Endodermal cell (in vitro differentiated cells): ENCODE measurements around the gene IPMK. TPM values are rescaled to one million over a fixed set of nuclear protein-coding genes. Genes with fewer than 3 reads are reported as not detected.

Source experiments
- DNase-seq: peaks from one replicate; pipeline ENCODE4 v3.0.0-alpha.2; 2017
- H3K27ac ChIP-seq: 2 replicates; pipeline ENCODE4 v1.5.1; 2013; ENCODE audit warnings: mild to moderate bottlenecking, low read depth, low read length, moderate library complexity
- H3K27me3 ChIP-seq: 2 replicates; pipeline ENCODE4 v1.6.1; 2013; ENCODE audit warnings: mild to moderate bottlenecking, low read length, moderate library complexity; ENCODE audit not compliant: insufficient read depth, control insufficient read depth, poor library complexity, severe bottlenecking
- H3K36me3 ChIP-seq: 2 replicates; pipeline ENCODE4 v1.7.0; 2013; ENCODE audit warnings: mild to moderate bottlenecking, low read length, moderate library complexity; ENCODE audit not compliant: control insufficient read depth, insufficient read depth
- H3K4me1 ChIP-seq: one replicate; pipeline ENCODE4 v1.7.0; 2013; ENCODE audit warnings: low read length; ENCODE audit not compliant: control insufficient read depth, insufficient read depth
- H3K4me3 ChIP-seq: 2 replicates; pipeline ENCODE4 v1.5.1; 2013; ENCODE audit warnings: mild to moderate bottlenecking, low read length, moderate library complexity
- H3K9ac ChIP-seq: 2 replicates; pipeline ENCODE4 v1.6.1; 2013; ENCODE audit warnings: mild to moderate bottlenecking, low read length, moderate library complexity; ENCODE audit not compliant: poor library complexity, severe bottlenecking; ENCODE audit errors: extremely low read depth
- H3K9me3 ChIP-seq: 2 replicates; pipeline ENCODE4 v1.6.1; 2013; ENCODE audit warnings: mild to moderate bottlenecking, low read length, moderate library complexity; ENCODE audit not compliant: control insufficient read depth
- H3K27ac Mint-ChIP-seq: 2 replicates; pipeline ENCODE4 v1.8.0; 2020; ENCODE audit warnings: mixed read lengths
- H3K27me3 Mint-ChIP-seq: 2 replicates; pipeline ENCODE4 v1.8.0; 2021; ENCODE audit warnings: mild to moderate bottlenecking, mixed read lengths; ENCODE audit not compliant: insufficient read depth
- H3K36me3 Mint-ChIP-seq: 2 replicates; pipeline ENCODE4 v1.8.0; 2020; ENCODE audit warnings: low read depth, mixed read lengths
- H3K4me1 Mint-ChIP-seq: 2 replicates; pipeline ENCODE4 v1.8.0; 2020; ENCODE audit warnings: mixed read lengths
- H3K4me3 Mint-ChIP-seq: 2 replicates; pipeline ENCODE4 v1.8.0; 2020; ENCODE audit warnings: mild to moderate bottlenecking, moderate library complexity, mixed read lengths
- H3K9me3 Mint-ChIP-seq: 2 replicates; pipeline ENCODE4 v1.8.0; 2020; ENCODE audit warnings: mild to moderate bottlenecking, mixed read lengths
- WGBS, 2 experiments: methylation state at CpG; one replicate each; pipeline versions ENCODE4 v1.1.5 to v1.1.7; 2013; ENCODE audit warnings: missing lambda C conversion rate in 2 of 2, mixed read lengths in 1 of 2; ENCODE audit not compliant: insufficient coverage in 1 of 2, insufficient read length in 1 of 2; 5-methylcytosine and 5-hydroxymethylcytosine counted together
- total RNA-seq, 2 donors: library from RNA; stranded (reverse); fragmentation: NEBNext Ultra II Directional in 1 of 2; extraction: Animal tissue kit (Norgen Biotek cat#: 25700) in 1 of 2; gene quantifications; 2 replicates in 1 of 2; 3 replicates in 1 of 2; pipeline ENCODE4 v1.2.1, GENCODE V29; 2021
- TF ChIP-seq, protein P1 (sequence below): fragments of 200-600 bp; sonication (generic); conservative IDR thresholded peaks from 2 replicates; pipeline ENCODE4 v1.5.0; 2021; ENCODE audit warnings: antibody characterized with exemption, mild to moderate bottlenecking

IPMK gene
- total RNA-seq, 2 donors from 2014 or later = 9.3 to 9.4 TPM

DNA sequence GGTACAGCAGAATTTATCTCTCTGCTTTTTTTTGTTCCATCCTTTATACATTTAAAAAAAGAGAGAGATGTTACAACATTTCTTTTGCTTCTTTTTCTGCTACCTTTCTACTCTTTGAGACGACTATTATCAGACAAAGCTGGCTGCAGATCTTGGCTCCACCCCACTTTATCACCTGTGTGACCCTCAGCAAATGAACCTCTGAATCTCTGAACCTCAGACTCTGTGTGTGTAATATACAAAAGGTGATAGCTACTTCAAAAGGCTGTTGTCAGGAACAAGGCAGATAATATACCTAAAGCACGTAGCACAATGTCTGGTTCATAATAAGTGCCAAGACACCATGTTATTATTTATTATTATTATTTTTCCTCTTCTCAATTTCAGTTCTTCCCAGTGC is 34.6 kb upstream of the IPMK start:
- Histone ChIP-seq H3K9me3 (no peaks in the 10 kb centered on the region), H3K27ac (no peak overlapping the region), H3K36me3 (no peaks in the 10 kb centered on the region), H3K4me1 (no peaks in the 10 kb centered on the region), H3K27me3 (no peaks in the 10 kb centered on the region), H3K9ac (no peak overlapping the region), H3K4me3 (no peak overlapping the region)
- peaks cover 4% of the 10 kb centered on the region for H3K27me3 Mint-ChIP-seq
- H3K27ac Mint-ChIP-seq = no peak overlapping the region
- H3K9me3 Mint-ChIP-seq = peaks cover 2% of the 10 kb centered on the region
- TF ChIP-seq, protein P1, sequence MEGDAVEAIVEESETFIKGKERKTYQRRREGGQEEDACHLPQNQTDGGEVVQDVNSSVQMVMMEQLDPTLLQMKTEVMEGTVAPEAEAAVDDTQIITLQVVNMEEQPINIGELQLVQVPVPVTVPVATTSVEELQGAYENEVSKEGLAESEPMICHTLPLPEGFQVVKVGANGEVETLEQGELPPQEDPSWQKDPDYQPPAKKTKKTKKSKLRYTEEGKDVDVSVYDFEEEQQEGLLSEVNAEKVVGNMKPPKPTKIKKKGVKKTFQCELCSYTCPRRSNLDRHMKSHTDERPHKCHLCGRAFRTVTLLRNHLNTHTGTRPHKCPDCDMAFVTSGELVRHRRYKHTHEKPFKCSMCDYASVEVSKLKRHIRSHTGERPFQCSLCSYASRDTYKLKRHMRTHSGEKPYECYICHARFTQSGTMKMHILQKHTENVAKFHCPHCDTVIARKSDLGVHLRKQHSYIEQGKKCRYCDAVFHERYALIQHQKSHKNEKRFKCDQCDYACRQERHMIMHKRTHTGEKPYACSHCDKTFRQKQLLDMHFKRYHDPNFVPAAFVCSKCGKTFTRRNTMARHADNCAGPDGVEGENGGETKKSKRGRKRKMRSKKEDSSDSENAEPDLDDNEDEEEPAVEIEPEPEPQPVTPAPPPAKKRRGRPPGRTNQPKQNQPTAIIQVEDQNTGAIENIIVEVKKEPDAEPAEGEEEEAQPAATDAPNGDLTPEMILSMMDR = no peak
- H3K36me3 Mint-ChIP-seq = no peaks in the 10 kb centered on the region
- peaks cover 10% of the 10 kb centered on the region for H3K4me1 Mint-ChIP-seq
- no peak overlapping the region for H3K4me3 Mint-ChIP-seq
- no peak for DNase-seq
- 88% methylated on average over 2 of the region's 2 CpGs; no CpG with 5 or more reads in 1 of the 2 experiments for WGBS, 2 experiments

DNA sequence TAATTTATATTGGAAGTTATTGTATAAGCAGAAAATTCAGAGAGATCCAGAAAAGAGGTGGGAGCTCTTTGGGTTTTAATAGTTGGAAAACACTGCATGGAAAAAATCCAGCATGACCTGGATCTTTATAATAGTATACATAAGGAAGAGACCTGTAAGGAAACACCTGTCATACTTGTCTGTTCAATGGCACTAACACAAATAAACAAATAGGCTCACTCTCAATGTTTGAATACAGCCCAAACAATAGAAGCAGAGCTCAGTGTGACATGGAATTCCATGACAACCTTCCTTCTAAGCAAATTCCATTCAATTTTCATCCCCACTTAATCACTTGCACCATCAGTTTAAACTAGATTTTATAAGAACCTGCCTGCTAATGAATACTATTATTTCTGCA is 33.0 kb upstream of the IPMK start:
- no peak for DNase-seq
- Mint-ChIP-seq H3K9me3 (peaks cover 11% of the 10 kb centered on the region), H3K4me3 (no peak overlapping the region), H3K27me3 (peaks cover 4% of the 10 kb centered on the region), H3K4me1 (peaks cover 7% of the 10 kb centered on the region), H3K36me3 (no peaks in the 10 kb centered on the region), H3K27ac (no peak overlapping the region)
- Histone ChIP-seq H3K27ac (no peak overlapping the region), H3K36me3 (no peaks in the 10 kb centered on the region), H3K9ac (no peak overlapping the region), H3K27me3 (no peaks in the 10 kb centered on the region), H3K9me3 (peaks cover 8% of the 10 kb centered on the region), H3K4me3 (no peak overlapping the region), H3K4me1 (no peaks in the 10 kb centered on the region)
- TF ChIP-seq, protein P1 = no peak

DNA sequence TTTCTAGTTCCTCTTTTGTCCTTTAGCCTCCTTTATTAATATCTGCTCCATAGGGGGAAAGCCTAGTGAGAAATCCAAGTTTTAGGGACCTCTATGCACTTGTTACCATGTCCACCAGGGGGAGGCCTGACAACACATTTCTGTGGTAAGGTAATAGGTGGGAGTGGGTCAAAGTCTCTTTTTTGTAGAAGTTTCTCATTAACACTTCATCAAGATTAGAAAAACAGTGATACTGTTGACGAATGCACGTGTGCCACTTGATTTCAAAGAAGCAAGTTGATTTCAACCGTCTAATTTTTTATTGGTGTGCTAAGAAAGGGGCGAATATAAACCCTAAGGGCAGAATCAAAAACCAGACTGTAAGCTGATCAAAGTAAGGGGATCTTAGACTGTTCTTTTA is 31.9 kb upstream of the IPMK start:
- Mint-ChIP-seq H3K4me1 (peaks cover 9% of the 10 kb centered on the region), H3K27ac (no peak overlapping the region), H3K9me3 (peaks cover 18% of the 10 kb centered on the region), H3K4me3 (no peak overlapping the region), H3K27me3 (peaks cover 4% of the 10 kb centered on the region), H3K36me3 (peaks cover 3% of the 10 kb centered on the region)
- Histone ChIP-seq H3K36me3 (no peaks in the 10 kb centered on the region), H3K27me3 (no peaks in the 10 kb centered on the region), H3K4me1 (no peaks in the 10 kb centered on the region), H3K9ac (no peak overlapping the region), H3K27ac (no peak overlapping the region), H3K9me3 (peaks cover 19% of the 10 kb centered on the region), H3K4me3 (no peak overlapping the region)
- WGBS, 2 experiments = 19 to 28% methylated on average over 4 of the region's 4 CpGs
- peak; percentile 86 for DNase-seq
- TF ChIP-seq, protein P1 = peak; percentile 94
